ENCODE results near the gene PI3.

DNA sequence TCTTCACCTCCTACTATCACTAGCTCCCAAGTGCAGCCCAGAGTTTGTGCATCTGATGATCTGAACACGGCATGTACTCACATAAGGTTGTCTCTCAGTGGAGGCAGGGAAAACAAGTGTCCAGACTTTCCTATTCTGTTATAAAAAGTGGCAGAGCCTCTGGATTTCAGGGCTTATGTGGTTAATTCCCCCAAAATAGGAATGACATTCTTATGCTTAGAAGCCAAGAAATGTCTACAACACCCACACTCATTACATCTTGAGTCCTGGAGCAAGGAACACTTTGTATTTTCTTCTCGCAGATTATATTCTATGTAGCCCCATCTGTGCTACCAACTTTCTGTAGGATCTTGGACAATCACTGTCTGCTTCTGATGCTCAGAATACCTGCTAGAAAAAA is 18.6 kb downstream of the PI3 start:
- TF ChIP-seq ZBTB7A (IDR thresholded peaks at IDR 0.05; ENCODE audit: low read depth) (no peak), YY1 (IDR thresholded peaks at IDR 0.05; ENCODE audit: low read depth) (no peak)
- TF ChIP-seq, protein P1, sequence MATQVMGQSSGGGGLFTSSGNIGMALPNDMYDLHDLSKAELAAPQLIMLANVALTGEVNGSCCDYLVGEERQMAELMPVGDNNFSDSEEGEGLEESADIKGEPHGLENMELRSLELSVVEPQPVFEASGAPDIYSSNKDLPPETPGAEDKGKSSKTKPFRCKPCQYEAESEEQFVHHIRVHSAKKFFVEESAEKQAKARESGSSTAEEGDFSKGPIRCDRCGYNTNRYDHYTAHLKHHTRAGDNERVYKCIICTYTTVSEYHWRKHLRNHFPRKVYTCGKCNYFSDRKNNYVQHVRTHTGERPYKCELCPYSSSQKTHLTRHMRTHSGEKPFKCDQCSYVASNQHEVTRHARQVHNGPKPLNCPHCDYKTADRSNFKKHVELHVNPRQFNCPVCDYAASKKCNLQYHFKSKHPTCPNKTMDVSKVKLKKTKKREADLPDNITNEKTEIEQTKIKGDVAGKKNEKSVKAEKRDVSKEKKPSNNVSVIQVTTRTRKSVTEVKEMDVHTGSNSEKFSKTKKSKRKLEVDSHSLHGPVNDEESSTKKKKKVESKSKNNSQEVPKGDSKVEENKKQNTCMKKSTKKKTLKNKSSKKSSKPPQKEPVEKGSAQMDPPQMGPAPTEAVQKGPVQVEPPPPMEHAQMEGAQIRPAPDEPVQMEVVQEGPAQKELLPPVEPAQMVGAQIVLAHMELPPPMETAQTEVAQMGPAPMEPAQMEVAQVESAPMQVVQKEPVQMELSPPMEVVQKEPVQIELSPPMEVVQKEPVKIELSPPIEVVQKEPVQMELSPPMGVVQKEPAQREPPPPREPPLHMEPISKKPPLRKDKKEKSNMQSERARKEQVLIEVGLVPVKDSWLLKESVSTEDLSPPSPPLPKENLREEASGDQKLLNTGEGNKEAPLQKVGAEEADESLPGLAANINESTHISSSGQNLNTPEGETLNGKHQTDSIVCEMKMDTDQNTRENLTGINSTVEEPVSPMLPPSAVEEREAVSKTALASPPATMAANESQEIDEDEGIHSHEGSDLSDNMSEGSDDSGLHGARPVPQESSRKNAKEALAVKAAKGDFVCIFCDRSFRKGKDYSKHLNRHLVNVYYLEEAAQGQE (IDR thresholded peaks at IDR 0.05; ENCODE audit: low read depth) = no peak
- TF ChIP-seq, protein P2, sequence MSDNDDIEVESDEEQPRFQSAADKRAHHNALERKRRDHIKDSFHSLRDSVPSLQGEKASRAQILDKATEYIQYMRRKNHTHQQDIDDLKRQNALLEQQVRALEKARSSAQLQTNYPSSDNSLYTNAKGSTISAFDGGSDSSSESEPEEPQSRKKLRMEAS (IDR thresholded peaks at IDR 0.05) = no peak
